Activated CD4-positive, alpha-beta T cell treated with anti-CD3 and anti-CD28 coated beads, Interleukin-10, Interleukin-2, amounts not matched to agents 100 ng/mL and 50 ng/mL, durations not matched to agents 16 hours and 8 hours (primary cell): ENCODE measurements around the gene COPA.

Source experiments
- DNase-seq: peaks from one replicate; pipeline ENCODE4 v3.0.0-alpha.2; 2020

The COPA gene

DNA sequence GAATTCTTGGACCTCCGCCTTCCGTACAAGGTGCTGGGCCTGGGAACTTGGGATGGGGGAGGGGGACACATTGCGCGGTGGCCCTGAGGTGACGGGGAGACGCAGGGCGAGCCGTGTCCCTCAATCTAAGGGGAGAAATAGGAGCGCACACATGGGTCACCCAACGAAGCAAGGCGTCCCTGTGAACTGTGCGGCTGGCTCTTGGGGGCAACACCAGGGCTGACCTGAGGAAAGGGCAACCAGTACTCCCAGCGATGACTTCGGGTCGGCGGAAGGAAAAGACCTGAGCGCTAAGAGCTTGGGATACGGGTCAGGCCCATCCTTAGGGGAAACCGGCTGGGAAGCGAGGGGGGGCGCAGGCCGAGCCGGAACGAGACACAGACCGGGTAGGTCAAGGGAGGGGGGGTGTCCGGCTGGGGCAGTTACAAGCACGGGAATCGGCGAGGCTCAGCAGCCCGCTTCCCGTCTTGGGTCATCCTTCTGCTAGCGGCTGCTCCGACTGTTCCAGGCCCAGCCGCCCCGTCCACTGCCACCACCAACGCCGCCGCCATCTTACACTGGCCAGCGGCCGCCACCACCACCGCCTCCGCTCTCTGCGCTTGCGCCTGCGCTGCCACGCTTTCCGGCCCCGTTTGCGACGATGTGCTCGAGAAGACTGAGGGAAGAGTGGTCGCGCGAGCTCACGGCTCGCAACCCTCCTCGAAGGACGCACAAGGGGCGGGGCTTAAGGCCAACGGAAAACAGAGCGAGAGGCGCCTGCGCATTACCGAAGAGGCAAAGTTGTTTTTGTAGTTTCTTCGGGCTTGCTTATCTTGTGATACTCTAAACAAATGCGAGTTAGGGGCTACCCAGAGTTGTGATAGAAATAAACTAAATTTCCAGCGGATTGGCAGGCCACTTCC is 80.9 kb downstream of the COPA start, which contains the start of gene DCAF8:
Gene DCAF8, minus strand, starts transcription at position 657 of the 902 bp plus-strand sequence. CDS start 18,541 bp downstream, outside the sequence.
- DNase-seq: peak; percentile 99

DNA sequence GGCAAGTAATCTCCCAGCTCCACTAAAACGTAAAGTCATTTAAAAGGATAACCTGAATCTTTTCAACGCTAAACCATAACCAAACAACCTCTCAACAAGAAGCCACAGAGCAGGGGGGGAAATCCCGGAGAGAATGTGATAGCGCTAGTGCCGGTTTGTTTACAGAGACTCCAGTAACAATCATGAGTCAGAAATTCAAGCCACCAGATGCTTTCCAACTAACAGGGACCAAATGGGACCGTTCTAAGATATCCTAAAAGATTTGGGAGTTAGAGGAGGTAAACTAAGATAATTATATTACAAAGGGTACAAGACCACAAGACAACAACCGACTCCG is 81.5 kb downstream of the COPA start:
- peak; percentile 84 for DNase-seq

DNA sequence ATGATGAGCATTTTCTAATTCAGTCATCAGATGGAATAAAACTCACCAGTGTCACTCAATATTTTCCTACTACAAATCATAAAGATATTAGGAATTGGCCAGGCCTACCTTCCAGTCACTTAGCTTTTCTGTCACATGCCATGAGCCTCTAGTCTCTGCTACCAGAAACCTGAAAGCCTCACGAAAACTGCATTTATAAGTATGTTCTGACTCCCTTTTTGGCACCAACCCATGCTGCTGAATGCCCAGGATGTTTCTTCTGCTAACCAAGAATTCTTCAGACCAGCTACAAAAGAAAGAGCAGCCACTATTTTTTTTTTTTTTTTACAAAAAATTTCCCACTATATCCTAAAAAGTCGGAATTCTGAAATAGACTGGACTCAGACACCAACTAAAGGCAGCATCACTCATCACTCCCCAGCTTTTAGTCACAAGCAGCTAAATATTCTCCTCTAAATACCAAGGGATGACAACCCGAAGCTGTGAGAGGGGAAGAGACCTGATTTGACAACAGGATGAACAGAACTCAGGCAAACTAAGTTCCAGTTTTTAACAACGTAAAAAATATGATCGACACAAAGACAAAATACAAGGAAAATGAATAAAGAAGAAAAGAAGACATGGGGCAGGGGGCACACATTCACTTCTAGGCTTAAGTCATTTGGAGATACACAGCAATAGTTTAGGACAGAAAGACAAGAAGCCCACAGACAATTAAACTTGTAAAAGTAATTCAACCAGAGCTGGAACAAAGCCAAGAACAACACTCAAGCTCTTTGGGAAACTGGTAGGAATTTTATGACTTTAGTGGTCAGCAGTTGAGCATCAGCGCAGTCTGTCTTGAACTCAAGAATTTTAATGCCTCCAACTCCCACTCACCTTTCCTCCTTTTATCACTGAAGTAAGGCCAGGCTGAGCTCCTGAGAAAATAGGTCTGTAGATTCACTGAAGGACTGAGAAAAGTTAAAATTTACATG is 82.4 kb downstream of the COPA start:
- DNase-seq: no peak

DNA sequence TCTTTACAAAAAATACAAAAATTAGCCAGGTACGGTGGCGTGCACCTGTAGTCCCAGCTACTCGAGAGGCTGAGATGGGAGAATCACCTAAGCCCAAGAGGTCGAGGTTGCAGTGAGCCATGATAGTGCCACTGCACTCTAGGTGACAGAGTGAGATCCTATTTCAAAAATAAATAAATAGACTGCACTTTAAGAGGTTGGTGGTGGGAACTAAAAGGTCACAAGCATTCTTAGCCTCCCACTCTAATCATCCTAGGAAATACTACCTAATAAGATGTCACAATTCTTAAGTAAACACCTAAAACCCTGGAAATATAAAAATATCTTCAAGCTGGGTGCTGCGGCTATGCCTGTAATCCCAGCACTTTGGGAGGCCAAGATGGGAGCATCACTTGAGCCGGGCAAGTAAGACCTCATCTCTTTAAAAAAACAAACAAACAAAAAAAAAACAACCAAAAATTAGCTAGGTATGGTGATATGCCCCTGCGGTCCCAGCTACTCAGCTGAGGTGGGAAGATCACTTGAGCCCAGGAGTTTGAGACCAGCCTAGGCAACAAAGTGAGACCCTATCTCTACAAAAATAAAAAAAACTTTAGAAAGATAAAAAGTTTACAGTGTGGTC is 84.8 kb downstream of the COPA start:
- DNase-seq: no peak

DNA sequence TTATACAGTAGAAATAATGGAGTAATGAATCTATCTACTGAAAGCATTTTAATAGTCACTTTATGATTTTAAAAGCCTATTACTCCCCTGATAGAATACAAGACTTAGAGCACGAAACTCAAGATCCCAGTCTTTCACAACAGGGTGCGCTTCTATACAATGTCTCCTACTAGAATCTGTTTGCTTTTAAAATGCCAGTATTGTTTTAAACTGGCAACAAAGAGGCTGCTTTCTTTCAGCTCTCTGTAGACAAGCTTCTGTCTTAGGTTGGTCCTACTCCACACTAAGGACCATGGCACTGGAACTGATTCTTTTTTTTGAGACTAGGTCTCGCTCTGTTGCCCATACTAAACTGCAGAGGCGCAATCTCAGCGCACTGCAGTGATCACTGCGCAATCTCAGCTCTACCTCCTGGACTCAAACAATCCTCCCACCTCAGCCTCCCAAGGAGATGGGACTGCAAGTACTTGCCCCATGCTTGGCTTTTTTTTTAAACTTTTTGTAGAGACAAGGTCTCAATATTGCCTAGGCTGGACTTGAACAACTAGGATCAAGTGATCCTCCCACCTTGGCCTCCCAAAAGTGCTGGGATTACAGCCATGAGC is 85.5 kb downstream of the COPA start:
- DNase-seq: no peak

DNA sequence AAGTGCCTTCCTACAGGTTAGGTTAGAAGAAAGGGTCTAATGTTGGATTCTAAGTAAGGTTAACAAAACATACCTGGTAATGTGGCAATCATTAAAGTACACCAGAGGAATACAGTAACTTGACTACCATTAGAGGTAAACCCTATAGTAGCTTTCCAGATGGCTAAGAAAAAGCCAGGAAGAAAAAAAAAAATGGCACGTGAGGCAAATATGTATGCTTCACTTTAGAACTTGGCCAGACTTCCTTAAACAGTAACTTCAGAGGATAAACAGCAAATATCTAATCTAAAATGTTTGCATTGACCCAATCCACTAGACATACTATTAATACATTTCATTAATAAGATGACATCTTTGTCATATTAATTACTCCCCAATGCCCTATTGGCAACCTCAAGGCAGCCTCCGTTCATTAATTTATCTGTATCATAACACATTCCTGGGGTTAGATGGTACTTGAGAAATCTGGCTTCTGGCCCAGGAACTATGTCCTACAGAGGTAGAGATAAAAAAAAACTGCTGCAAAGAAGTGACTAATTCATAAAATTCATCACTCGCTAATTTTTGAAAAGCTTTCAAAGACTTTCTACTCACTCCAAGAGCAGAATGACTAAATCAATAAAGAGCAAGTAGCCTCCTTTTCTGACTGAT is 86.5 kb downstream of the COPA start:
- DNase-seq: peak; percentile 35

DNA sequence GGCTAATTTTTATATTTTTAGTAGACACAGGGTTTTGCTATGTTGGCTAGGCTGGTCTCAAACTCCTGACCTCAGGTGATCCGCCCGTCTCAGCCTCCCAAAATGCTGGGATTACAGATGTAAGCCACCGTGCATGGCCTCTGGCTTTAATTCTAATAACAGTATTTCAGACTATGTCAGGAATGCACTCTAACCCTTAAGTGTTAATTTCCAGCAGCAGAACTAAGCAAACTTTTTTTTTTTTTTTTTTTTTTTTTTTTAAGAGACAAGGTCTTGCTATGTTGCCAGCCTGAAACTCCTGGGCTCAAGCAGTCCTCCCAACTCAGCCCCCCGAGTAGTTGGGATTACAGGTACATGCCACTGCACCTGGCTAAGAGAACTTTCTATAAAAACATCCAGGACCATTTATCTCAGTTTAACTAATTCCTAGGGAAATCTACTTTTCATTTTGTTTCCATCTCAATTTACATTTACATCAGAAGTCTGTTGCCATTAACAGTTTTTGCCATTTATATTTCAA is 87.2 kb downstream of the COPA start:
- DNase-seq: no peak

DNA sequence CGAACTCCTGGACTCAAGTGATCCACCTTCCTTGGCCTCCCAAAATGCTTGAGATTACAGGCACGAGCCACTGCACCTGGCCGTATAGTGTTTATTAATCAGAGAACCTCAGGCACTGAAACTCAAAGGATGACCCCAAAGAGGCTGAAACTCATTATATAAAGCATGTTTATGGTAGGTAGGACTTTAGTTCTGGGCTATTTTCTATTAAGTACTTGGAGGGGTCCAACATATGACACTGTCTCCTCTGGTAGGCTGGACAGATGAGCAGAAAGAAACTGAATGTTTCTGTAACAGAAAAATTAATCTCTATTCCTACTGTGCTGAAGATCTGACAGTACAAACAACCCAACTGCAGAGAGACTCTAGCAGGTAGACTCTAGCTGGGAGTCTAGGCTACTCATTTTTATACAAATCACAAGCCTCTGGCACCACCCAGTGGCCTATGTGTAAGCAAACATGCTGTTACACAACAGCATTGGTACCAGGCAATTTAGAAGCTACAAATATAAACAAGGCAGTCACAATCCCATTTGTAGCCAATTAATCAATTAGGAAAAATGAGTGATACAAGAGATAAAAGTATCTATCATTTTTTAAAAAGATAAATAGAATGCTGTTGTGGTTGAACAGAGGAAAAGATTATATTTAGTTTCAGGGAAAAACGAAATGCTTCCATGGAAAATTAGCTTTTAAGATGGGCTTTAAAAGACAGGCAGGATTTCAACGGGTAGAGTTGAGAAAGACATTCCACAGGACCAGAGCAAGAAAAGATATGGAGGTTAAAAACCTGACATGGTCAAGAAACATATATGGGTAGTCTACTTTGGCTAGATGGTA is 91.1 kb downstream of the COPA start:
- peak; percentile 69 for DNase-seq

DNA sequence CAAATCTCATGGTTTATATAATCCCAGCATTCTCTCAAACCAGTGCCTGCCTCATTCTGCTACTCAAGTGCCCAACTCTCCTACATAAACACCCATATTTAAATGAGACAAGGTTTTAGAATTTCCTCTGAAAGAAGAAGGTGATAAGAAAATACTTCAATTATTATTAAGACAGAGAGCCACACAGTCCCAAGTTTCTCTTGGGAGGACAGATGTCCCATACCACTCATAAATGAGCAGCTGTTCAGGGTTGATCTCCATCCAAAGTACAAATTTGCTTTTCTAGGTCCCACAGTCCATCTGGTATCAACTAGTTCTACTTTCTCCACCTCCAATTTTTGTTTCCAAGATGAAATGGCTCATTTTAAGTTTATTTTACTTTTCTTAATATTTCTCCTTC is 92.0 kb downstream of the COPA start:
- DNase-seq: no peak

DNA sequence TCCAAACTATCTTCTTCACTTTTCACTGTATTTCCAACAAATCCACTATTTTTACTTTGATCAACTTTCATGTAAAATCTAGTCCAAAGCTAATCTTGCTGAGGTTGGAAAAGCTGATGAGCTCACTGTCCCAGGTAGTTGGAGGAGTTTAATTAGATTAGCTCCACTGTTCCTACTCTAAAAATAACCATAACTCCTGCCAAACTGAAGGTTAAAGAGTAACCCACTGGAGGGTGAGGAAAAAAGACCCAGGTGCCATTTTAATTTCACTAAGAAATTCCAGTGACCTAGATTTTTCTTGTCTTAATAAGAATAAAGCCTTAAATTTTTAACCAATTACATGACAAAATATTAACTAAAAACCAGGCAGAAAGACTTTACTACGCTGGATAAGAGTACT is 96.0 kb downstream of the COPA start:
- DNase-seq: no peak

DNA sequence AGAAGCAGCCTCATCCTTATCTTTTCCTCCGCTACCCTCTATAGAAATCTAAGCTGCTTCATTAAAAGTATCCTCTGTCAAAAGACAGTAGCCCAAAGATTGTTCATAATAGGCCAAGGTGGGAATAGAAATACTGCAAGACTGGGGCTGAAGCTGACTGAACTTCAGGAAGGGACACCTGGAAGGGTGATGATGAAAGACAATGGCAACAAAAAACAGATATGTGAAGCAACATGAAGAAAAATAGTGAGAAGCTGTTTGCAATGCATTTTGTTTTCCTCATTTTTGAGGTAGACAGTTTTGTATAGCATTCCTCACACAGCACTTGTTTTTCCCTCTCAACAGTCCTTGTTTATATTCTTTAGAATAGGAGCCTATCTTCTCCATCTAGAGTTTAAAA is 97.6 kb downstream of the COPA start:
- DNase-seq: no peak

DNA sequence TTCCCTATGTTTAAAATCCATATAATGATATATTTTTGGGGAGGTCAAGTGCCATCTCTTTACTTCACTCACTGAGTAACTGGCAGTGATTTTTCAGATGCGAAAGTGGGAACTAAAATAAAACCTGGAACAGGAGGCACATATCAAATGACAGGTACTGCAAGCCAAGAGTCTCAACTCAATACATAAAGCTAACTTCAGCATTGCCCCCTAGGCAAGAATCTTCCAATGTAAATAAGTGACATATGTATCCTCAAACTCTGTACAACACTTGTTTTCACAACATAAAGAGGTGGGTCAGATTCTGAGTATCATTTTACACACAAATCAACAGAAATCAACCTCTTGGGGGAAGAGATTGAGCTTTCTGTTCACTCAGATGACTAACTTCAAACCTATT is 98.8 kb downstream of the COPA start:
- DNase-seq: no peak

DNA sequence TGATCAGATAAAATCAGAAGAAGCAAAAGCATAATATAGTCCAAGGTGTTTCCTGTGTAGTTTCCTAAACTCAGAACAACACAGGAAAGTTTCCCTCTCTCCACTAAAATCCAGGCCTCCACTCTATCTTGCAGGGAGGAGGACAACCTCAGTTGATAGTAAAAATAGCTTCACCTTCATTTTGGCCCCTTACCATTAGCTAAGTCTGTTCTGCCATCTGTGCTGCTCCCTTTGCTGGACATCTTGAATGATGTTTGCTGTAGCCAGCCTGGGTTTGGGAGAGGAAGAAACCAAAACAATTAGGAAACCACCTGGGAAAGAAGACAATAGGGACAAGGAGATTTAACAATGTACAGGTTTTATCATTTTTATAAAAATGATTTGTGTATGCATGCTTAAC is 99.3 kb downstream of the COPA start:
- DNase-seq: no peak

DNA sequence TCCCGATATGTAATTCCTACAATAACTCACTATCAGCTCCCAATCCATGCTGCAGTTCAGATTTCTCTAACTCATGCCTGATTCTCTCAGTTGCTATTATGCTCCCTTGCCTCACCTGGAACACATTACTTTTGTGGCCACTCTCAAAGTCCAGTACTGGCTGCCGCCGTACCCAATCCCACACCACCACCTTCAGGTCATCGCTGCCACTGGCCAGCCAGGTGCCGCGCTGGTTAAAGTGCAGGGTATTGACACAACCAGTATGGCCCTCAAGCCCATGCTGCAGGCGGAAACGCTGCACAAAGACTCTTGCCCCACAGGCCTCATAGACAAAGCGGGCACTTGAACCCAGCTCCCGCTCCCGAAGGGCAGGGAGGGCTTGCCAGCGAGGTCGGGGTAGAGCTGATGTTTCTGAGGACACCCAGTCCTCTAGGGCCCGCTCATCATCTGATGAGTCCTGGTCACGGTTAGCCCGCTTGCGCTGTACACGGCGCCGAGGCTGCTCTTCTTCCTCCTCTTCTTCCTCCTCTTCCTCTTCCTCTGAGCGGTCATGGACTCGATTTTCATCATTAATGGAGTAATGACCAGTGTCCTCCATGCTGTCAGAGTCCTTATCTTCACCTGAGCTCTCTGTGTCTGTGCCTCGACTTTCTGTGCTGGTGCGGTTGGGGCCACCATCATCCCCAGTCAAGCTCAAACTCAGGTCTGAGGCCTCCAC is 103.3 kb downstream of the COPA start:
- no peak for DNase-seq
